ENCODE results near the gene MTHFD2L.
A peak's percentile ranks its signal among the peaks of the same experiment; 100 is the strongest.

MTHFD2L gene

DNA sequence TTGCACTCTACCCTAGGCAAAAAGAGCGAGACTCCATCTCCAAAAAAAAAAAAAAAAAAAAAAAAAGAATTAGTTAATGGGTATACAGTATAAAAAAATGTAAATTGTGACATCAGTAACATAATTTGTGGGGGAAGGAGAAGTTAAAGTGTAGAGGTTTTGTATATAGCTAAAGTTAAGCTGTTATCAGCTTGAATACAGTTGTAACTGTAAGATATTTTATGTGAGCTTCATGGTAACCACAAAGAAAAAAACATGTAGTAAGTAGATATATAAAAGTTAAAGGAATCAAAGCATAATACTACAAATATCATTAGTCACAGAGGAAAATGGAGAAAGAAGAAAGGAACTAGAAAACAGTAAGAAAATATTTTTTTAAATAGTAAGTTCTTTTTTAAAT is 97.2 kb downstream of the MTHFD2L start:
- DNase-seq (ENCODE audit: low read depth): no peak
- no peak for TF ChIP-seq CTCF (conservative IDR thresholded peaks at IDR 0.05; ENCODE audit: control insufficient read depth, insufficient read depth, low read depth, low read length)
- no peak overlapping the region for H3K4me3 ChIP-seq (ENCODE audit: control insufficient read depth, low read depth, low read length)

- no peak overlapping the region for H3K4me3 ChIP-seq (ENCODE audit: control insufficient read depth, low read depth, low read length)
- no peak for DNase-seq (ENCODE audit: low read depth)
- no peak for TF ChIP-seq CTCF (conservative IDR thresholded peaks at IDR 0.05; ENCODE audit: control insufficient read depth, insufficient read depth, low read depth, low read length)
These were observed 101.0 kb downstream of the MTHFD2L start for GRCh38 chr4:74258963-74259362.

GRCh38 chr4:74260036-74260435 is 102.1 kb downstream of the MTHFD2L start:
- no peak for TF ChIP-seq CTCF (conservative IDR thresholded peaks at IDR 0.05; ENCODE audit: control insufficient read depth, insufficient read depth, low read depth, low read length)
- H3K4me3 ChIP-seq (ENCODE audit: control insufficient read depth, low read depth, low read length): no peak overlapping the region
- no peak for DNase-seq (ENCODE audit: low read depth)

DNA sequence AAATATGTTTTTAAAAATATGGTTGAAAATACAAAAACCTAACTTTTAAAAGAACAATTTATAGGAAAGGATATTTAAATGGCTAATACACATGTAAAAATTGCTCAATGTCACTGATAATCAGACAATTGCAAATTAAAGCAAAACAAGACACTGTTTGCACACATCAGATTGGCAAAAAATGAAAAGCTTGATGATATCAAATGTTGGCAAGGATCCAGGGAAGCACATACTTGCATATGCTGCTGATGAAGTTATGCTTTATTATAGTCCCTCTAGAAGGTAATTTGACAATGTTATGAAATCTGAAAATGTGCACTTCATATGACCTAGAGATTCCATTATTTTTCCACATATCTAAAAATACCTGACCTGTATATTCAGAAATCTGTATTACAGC is 104.6 kb downstream of the MTHFD2L start:
- TF ChIP-seq CTCF (conservative IDR thresholded peaks at IDR 0.05; ENCODE audit: control insufficient read depth, insufficient read depth, low read depth, low read length): no peak
- DNase-seq (ENCODE audit: low read depth): no peak
- H3K4me3 ChIP-seq (ENCODE audit: control insufficient read depth, low read depth, low read length): no peak overlapping the region

DNA sequence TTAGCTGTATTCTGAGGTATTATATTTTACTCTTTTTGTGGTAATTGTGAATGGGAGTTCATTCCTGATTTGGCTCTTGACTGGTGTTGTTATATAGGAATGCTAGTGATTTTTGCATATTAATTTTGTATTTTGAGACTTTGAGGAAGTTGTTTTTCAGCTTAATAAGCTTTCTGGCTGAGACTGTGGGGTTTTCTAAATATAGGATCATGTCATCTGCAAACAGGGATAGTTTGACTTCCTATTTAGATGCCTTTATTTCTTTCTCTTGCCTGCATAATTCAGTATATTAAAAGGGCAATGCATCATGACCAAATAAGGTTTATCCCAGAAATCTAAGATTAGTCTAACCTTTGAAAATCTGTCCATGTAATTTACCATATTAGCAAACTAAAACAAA is 105.6 kb downstream of the MTHFD2L start:
- DNase-seq (ENCODE audit: low read depth): no peak
- H3K4me3 ChIP-seq (ENCODE audit: control insufficient read depth, low read depth, low read length): no peak overlapping the region
- no peak for TF ChIP-seq CTCF (conservative IDR thresholded peaks at IDR 0.05; ENCODE audit: control insufficient read depth, insufficient read depth, low read depth, low read length)

GRCh38 chr4:74266081-74266480 is 108.2 kb downstream of the MTHFD2L start:
- TF ChIP-seq CTCF (conservative IDR thresholded peaks at IDR 0.05; ENCODE audit: control insufficient read depth, insufficient read depth, low read depth, low read length): no peak
- H3K4me3 ChIP-seq (ENCODE audit: control insufficient read depth, low read depth, low read length): no peak overlapping the region
- DNase-seq (ENCODE audit: low read depth): peak; percentile 42

DNA sequence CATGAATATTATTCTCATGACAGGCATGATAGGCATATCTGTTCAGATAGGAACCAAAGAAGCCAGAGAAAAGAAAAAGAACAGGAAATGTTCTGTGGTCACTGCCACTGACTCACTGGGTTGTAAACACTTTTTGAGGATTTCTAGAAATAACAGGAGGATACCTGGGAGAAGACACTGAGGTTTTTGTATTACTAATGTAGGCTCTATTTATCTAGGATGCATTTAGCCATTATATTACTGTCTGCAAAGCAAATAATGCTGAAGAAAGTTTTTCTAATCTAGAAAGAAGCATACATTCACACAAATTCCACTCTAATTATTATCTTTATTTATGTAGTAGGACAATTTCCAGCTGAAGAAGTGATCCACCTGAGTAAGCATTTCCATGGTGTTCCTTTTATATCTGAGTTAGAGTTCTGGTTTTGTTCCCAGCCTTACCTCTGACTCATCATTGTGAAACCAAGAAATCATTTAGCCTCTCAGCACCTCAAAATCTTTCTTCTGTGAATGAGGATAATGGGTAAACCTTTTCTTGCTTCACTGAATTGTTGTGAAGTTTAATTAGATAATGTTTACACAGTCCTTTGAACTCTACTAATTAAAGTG is 110.2 kb downstream of the MTHFD2L start:
- peak; percentile 85 for DNase-seq (ENCODE audit: low read depth)
- no peak overlapping the region for H3K4me3 ChIP-seq (ENCODE audit: control insufficient read depth, low read depth, low read length)
- TF ChIP-seq CTCF (conservative IDR thresholded peaks at IDR 0.05; ENCODE audit: control insufficient read depth, insufficient read depth, low read depth, low read length): no peak
